Chondrocyte (in vitro differentiated cells): Measurements from ENCODE around the gene SESN2. TPM values are rescaled to one million over a fixed set of nuclear protein-coding genes. Genes with fewer than 3 reads are reported as not detected.

Experiments used
- DNase-seq: peaks from one replicate; pipeline ENCODE4 v3.0.0; 2021; ENCODE audit warnings: mixed read lengths, low spot score
- H3K27ac Mint-ChIP-seq: one replicate; pipeline ENCODE4 v1.8.0; 2021; ENCODE audit warnings: mild to moderate bottlenecking, moderate library complexity, mixed read lengths; ENCODE audit not compliant: unreplicated experiment
- H3K27me3 Mint-ChIP-seq: 2 replicates; pipeline ENCODE4 v1.8.0; 2021; ENCODE audit warnings: low read depth, mixed read lengths
- H3K36me3 Mint-ChIP-seq: 2 replicates; pipeline ENCODE4 v1.8.0; 2021; ENCODE audit warnings: low read depth, mixed read lengths
- H3K4me1 Mint-ChIP-seq: 2 replicates; pipeline ENCODE4 v1.8.0; 2021; ENCODE audit warnings: low read depth, mild to moderate bottlenecking, mixed read lengths
- H3K4me3 Mint-ChIP-seq: one replicate; pipeline ENCODE4 v1.8.0; 2021; ENCODE audit warnings: mild to moderate bottlenecking, moderate library complexity, mixed read lengths; ENCODE audit not compliant: unreplicated experiment
- H3K9me3 Mint-ChIP-seq: 2 replicates; pipeline ENCODE4 v1.8.0; 2021; ENCODE audit warnings: low read depth, mixed read lengths
- total RNA-seq: library from RNA; stranded (reverse); gene quantifications from 3 replicates; pipeline ENCODE4 v1.2.1, GENCODE V29; 2021
- TF ChIP-seq, protein P1 (sequence below): fragments of 200-600 bp; sonication (generic); IDR thresholded peaks from 2 replicates; pipeline ENCODE4 v1.5.0; 2021; ENCODE audit warnings: antibody characterized with exemption, mild to moderate bottlenecking, moderate library complexity

Gene SESN2
- total RNA-seq, 1 donor from 2014 or later = 54.7 TPM

DNA sequence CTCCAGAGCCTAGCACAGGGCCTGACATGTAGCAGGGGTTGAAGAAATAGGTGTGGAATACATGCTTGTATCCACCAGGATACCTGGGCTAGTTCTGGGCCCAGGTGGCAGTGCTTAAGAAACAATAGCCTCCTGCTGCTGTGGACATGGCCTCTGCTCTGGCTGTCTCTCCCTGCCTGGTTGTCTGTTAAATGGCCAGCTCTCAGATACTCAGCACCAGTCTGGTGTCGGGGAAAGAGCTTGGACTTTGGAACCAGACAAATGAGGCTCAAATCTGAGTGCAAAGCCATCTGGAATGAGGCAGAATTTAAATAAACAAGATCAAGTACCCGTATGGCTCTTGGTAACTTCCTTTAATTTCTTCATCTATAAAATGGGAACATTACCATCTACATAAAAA is 31.5 kb downstream of the SESN2 start:
- H3K27me3 Mint-ChIP-seq = no peaks in the 10 kb centered on the region
- H3K27ac Mint-ChIP-seq = no peak overlapping the region
- no peak overlapping the region for H3K4me3 Mint-ChIP-seq
- no peaks in the 10 kb centered on the region for H3K36me3 Mint-ChIP-seq
- no peaks in the 10 kb centered on the region for H3K9me3 Mint-ChIP-seq
- peaks cover 14% of the 10 kb centered on the region for H3K4me1 Mint-ChIP-seq
- DNase-seq = no peak
- TF ChIP-seq, protein P1, sequence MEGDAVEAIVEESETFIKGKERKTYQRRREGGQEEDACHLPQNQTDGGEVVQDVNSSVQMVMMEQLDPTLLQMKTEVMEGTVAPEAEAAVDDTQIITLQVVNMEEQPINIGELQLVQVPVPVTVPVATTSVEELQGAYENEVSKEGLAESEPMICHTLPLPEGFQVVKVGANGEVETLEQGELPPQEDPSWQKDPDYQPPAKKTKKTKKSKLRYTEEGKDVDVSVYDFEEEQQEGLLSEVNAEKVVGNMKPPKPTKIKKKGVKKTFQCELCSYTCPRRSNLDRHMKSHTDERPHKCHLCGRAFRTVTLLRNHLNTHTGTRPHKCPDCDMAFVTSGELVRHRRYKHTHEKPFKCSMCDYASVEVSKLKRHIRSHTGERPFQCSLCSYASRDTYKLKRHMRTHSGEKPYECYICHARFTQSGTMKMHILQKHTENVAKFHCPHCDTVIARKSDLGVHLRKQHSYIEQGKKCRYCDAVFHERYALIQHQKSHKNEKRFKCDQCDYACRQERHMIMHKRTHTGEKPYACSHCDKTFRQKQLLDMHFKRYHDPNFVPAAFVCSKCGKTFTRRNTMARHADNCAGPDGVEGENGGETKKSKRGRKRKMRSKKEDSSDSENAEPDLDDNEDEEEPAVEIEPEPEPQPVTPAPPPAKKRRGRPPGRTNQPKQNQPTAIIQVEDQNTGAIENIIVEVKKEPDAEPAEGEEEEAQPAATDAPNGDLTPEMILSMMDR = no peak

DNA sequence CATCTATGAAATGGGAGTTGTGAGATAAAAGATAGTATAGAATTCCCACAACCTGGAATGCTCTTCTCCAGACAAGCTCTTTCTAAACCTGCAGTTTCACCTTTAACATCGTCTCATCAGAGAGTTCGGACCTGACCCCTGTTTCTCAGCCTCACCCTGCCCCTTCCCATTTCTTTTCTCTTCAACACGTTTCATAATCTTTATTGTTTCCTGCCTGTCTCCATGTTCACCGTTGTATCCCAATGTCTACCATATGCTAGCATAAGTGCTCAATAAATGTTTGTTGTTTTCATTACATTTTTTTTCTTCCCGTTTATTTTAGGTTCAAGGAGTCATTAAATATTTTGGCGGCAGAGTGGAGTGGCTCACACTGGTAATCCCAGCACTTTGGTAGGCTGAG is 32.4 kb downstream of the SESN2 start:
- TF ChIP-seq, protein P1 = no peak
- H3K36me3 Mint-ChIP-seq = no peaks in the 10 kb centered on the region
- no peak for DNase-seq
- H3K27me3 Mint-ChIP-seq = no peaks in the 10 kb centered on the region
- H3K4me1 Mint-ChIP-seq = peaks cover 15% of the 10 kb centered on the region
- H3K9me3 Mint-ChIP-seq = no peaks in the 10 kb centered on the region
- H3K27ac Mint-ChIP-seq = no peak overlapping the region
- H3K4me3 Mint-ChIP-seq = no peak overlapping the region

DNA sequence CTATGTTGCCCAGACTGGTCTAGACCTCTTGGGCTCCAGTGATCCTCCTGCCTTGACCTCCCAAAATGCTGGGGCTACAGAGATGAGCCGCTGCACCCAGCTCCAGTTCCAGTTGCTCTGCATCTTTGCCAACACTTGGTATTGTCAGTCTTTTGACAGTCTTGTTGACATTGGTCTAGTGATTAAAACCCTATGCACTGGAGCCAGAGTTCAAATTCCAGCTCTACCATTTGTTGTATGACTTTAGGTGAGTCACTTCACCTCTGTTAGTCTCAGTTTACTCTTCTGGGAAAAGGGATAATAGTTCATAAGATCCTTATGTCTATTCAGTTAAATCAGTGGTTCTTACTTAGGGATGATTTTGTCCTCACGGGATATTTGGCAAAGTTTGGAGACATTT is 36.6 kb downstream of the SESN2 start:
- H3K4me1 Mint-ChIP-seq = peaks cover 7% of the 10 kb centered on the region
- TF ChIP-seq, protein P1 = no peak
- no peaks in the 10 kb centered on the region for H3K27me3 Mint-ChIP-seq
- peak; percentile 7 for DNase-seq
- no peaks in the 10 kb centered on the region for H3K36me3 Mint-ChIP-seq
- H3K9me3 Mint-ChIP-seq = no peaks in the 10 kb centered on the region
- H3K27ac Mint-ChIP-seq = no peak overlapping the region
- H3K4me3 Mint-ChIP-seq = no peak overlapping the region

DNA sequence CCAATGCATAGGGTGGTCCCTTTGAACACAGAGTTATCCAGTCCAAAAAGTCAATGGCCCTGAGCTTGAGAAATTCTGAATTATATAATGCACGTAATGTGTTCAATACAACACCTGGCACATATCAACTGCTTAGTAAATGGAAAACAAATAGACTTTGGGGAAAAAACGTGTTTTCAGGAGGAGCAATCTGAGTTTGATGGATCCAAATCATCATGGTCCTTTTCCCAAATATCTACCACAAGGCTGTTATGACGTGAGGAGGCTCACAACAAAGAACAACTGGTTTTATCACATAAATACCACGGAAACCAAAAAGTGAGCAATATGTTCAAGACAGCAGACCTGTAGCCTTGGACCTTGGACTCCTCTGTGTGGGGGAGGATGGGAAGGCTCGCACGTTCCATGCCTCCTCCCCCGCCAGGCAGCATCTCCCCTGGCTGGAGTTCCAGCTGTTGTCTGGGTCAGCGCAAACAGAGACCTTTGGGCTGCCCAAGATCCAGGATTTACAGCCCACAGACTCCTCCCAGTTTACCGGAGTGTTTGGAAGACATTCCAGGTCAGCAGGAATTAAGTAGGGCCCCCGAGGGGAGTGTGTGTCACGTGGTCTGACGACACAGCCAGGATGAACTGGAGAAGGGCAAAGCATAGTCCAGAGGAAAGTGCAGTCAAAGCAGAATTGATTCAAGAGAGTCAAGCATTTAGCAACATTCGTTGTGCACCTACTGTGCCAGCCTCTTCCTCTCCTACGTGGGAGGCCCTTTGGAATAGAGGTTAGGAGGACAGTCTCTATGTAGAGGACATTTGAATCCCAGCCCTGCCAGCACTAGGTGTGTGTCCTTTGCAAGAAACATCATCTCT is 37.3 kb downstream of the SESN2 start:
- DNase-seq = peak; percentile 33
- no peaks in the 10 kb centered on the region for H3K9me3 Mint-ChIP-seq
- TF ChIP-seq, protein P1 = no peak
- peak overlapping the region; percentile 33 for H3K4me3 Mint-ChIP-seq
- peaks cover 10% of the 10 kb centered on the region for H3K4me1 Mint-ChIP-seq
- no peak overlapping the region for H3K27ac Mint-ChIP-seq
- no peaks in the 10 kb centered on the region for H3K27me3 Mint-ChIP-seq
- no peaks in the 10 kb centered on the region for H3K36me3 Mint-ChIP-seq

DNA sequence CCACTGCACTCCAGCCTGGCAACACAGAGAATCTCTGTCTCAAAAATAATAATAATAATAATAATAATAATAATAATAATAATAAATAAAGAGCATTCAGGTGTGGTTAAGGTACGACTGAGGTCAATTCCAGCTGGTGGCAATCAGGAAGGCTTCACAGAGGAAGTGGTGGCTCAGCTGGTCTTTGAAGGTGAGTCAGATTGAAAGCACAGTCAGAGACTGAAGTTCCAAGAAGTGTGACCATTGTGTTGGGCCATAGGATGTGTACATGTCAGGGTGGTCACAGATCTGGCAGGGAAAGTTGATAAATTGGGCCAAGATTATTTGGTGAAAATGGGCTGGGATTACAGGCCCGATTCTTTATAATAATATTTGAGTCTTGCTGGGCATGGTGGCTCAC is 38.5 kb downstream of the SESN2 start:
- H3K4me3 Mint-ChIP-seq = no peak overlapping the region
- peaks cover 13% of the 10 kb centered on the region for H3K4me1 Mint-ChIP-seq
- no peaks in the 10 kb centered on the region for H3K36me3 Mint-ChIP-seq
- H3K9me3 Mint-ChIP-seq = no peaks in the 10 kb centered on the region
- no peak overlapping the region for H3K27ac Mint-ChIP-seq
- TF ChIP-seq, protein P1 = no peak
- no peaks in the 10 kb centered on the region for H3K27me3 Mint-ChIP-seq
- DNase-seq = no peak
